ENCODE results near the gene GAS1.

GAS1 gene

DNA sequence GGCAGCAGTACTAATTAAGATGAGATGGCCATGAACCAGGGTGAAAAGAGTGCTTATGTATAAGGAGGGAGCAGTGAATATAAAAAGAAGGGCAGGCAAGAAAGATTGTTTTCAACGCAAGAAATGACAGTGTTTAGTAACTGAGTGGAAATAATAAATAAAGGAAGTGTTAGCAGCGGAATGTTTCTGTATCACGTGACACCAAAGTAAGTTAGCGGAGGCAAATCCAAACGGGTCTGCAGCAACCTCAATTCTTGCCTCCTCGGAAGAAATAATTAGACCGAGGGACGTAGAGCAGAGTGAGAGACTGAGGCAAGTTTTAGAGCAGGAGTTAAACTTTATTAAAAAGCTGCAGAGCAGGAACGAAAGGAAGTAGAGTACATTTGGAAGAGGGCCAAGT, 15.4 kb upstream of the GAS1 start:
- DNase-seq: no peak

DNA sequence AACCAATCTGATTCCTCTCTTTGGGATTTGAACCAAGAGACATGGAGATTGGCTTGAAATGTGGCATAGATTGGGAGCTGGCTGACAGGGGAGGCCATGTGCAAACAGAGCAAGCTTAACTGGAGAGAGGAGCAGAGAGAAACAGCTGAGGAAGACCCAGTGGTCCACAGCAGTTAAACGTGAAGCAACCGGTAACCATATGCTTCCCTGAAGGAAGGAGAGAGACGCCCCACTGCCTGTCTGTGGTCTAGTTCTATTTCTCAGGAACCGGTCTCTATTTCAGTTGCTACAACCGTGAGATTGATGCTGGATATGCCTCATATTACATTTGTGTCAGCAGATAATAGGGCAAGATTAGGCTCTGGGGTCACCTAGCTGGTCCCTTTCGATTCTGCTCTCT, 13.6 kb upstream of the GAS1 start:
- DNase-seq: no peak

DNA sequence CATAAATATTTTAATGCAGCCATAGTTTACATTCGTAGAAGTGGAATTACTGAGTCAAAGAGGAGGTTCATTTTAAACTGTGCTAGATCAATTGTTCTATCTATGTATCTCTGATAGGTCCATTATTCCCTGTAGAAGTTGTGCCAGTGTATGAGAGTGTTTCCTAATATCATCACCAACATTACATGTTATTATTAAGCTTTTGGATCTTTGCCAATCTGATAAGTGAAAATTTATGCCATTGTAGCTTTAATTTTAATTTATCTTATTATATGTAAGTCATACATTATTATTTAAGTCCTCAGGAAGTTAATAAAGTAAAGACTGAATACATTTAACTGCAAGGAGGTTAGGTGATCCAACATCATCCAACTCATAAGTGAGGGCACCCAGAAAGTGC, 10.9 kb upstream of the GAS1 start:
- no peak for DNase-seq

DNA sequence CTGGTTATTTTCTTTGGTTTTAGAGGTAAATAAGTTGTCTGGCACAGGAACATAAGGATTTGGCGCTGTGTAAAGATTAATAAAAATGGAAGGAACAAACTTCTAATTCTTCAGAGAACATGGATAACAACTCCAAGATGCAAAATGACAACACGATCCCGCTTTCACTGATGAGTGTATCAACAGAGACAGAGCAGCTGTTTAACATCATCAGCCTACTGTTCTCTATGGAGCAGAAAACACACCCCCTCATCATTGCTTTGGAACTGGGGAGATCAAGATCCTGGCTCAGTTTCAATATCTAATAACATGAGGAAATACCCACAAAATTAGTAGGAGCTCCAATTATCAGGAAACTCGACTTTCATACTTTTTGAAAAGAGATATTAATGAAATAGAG, 8.3 kb upstream of the GAS1 start:
- DNase-seq: no peak

DNA sequence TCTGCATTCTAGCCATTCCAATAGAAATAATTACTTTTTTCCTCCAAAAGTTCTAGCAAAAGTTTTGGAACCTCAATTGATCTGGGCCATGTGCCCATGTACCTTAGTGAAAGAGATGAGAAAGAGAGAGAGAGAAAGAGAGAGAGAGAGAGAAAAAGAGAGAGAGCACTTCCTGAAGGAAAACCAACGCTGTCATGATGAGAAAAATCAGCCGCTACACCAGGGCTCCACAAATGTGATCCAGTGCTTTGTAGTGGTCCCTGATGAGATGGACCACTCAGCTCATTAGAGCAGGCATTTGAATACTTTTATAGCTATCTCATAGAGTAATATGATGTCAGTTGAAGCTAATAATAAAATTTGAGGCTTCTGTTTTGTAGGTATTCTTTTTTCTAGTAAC, 7.7 kb upstream of the GAS1 start:
- no peak for DNase-seq

DNA sequence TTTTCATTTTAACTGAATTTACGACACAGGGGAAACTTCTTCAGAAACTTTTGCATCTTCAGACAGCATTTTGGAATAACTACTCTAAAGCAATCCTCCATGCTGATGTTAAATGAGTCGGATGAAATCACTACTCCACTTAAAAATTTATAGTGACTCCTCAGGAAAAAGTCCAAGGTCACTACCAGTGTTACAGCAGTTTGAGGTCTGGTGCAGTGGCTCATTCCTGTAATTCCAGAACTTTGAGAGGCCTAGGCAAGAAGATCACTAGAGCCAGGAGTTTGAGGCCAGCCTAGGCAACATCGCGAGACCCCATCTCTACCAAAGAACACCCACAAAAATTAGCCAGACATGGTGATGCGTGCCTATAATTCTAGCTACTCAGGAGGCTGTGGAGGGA, 5.9 kb upstream of the GAS1 start:
- DNase-seq: no peak

DNA sequence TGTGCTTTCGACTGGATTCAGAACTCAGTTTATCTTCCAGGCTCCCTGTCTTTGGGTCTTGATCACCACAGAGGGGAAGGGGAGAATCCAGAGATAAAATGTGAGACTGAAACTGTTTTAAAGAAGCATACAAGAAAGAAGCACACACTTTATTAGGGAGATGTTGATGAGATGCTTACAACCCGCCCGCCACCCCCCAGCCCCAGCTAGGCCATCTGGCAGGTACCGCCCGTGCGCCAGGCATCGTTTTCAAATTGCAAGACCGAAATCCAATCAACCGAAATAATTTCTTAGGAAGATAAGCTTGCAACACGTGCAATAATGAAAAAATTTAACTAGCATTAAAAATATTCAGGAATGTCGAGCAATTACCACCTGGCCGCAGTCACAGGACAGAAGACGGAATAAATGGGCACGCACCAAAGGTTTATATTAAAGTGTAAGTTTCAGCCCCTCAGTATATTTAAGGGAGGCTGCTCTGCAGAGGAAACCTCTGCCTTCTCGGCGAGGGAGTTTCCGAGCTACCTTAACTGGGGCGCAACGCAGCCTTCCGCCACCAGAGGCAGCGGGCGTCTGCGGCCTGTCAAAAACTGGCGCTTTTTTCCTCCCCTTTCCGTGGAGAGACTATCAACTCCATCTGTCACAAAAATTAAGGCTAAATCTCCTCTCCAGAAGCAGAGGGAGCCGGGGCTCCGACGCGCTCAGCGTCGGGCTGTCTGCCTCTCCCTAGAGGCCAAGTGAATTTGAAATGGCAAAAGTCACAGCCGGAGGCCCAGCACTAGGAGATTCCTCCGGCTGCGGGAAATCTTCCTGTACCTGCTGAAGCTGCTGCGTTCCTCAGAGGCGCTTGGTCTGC, 996 bp upstream of the GAS1 start:
- DNase-seq: no peak

DNA sequence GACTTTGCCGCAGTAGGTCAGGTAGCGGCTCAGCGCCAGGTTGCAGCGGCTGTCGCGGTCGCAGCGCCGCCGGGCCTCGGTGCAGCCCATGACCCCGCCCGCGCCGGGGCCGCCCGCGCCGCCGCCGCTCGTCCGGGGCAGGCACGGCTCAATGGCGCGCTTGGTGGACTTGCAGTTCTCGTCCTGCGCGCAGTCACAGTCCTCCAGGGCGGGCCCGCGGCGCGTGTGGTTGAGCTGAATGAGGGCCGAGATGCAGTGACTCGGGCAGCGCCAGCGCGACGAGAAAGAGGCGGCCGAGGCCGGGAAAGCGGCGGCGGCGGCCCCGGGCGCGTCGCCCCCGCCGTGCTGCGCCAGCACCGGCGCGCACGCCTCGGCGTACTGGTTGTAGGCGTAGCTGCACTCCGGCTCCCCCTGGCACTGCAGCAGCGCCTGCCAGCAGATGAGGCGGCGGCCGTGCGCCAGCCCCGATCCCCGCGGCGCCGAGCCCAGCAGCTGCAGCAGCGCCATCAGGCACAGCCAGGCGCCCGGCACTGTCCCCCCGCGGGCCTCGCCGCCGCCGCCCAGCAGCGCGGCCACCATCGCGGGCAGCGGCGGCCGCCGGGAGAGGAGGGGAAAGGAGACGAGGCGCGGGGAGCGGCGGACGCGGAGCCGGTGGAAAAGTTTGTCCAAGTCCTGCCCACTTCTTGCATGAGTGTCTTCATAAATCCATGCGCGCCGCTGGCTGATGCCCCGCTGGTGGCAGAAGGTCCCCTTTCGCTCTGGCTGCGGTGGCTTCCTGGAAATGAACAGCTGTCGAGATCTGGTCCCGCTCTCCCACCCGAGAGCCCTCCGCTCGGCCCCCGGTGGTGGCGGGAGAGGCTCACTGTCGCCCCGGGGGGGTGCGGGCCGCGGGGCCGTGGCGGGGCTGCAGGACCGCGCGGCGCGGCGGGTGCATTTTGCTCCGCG, 833 bp downstream of the GAS1 start:
- DNase-seq: no peak

DNA sequence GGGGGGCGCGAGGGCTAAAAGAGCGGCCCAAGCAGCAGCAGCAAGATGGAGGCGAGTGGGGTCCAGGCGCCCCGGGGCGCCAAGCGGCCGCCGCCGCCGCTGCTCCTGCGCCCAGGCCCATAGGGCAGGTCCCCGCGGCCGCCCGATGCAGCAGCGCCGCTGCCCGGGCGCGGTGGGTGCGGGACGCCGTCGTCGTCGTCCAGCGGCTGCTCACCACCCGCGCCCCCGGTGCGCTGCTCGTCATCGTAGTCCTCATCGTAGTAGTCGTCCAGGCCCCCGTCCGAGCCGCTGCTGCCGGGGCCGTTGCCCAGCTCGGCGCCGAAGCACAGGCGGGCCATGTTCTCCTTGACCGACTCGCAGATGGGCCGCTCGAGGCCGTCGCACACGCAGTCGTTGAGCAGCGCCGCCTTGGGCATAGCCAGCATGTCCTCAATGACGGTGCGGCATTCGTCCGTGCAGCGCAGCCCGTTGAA, 1.5 kb downstream of the GAS1 start:
- DNase-seq: no peak

DNA sequence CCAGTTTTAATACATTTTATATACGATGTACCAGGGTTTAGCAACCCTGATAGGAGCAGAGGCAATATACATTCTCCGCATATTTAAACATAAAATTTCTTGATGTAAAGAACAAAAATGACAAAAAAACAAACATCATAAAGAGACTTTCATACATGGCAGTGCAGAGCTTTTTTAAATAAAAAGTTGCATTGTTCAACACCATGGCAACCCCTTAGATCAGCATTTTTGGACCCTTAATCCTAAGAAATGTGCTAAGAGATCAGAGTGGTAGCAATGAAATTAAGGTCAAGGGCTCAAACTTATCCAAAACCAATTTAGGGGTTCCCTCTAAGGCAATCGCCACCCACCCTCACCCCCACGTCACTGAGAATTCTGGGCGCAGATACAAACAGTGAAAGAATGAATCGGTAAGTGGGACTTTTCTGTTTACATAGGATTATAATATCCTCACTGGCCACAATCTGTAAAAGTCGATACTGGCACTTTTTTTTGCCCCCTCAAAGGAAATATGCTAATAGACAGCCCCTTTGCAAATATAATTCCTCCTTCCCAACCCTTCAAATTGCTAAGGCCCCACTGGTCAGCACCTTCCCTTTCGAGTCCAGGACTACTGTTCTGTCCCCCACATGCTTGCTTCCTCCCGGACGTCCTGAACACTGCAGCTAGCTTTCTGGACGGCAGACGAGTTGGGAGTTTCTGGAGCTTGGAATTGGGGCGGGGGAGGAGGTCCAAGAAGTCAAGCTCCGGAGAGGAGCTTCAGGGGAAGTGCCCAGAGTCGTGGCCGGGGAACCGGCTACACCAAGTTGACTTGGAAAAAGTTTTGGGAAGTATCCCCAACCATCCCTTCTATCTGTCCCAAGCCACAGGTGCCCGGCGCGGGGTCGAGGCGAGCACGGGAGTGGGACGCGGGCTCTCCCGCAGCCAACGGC, 2.2 kb downstream of the GAS1 start:
- DNase-seq: no peak

DNA sequence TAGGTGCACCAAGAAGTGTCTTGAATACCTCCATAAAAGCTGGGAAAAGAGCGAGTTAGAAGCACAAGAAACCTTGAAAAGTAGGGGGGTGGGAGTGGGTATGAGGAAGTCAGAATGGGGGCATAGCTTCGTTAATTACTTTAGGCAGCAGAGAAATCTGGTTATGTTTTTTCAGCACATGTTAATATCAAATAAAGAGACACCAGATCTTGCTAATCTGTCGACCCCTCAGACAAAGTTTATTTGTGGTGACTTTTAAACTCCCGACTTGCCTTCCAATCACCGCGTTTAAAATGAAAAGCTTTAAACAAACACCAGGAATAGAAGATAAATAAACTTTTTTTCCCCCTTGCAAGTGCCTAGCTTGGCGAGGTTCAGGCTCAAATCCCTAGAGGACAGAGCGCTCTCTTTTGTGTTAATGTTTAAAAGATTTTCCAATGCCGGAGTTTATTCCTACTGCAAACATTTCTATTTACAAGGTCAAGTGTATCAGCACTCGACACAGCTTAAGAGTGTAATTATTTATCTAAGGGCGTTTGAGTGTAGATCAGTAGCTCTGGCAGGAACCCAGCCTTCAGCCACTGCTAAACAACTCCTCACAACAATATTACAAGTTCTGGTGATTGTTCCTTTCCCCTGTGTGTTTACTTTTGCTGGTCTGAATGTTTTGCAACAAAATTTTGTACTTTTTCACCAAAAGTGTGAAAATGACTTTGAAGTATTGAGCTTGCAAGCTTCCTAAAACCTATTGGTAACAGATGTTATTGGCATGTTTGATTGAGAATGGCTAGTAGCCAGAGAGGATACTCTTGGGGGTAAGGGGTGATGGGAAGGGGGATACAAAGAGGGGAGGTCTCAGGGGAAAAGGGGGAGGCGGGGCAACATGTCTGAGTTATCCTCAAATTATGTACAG, 3.8 kb downstream of the GAS1 start:
- no peak for DNase-seq

DNA sequence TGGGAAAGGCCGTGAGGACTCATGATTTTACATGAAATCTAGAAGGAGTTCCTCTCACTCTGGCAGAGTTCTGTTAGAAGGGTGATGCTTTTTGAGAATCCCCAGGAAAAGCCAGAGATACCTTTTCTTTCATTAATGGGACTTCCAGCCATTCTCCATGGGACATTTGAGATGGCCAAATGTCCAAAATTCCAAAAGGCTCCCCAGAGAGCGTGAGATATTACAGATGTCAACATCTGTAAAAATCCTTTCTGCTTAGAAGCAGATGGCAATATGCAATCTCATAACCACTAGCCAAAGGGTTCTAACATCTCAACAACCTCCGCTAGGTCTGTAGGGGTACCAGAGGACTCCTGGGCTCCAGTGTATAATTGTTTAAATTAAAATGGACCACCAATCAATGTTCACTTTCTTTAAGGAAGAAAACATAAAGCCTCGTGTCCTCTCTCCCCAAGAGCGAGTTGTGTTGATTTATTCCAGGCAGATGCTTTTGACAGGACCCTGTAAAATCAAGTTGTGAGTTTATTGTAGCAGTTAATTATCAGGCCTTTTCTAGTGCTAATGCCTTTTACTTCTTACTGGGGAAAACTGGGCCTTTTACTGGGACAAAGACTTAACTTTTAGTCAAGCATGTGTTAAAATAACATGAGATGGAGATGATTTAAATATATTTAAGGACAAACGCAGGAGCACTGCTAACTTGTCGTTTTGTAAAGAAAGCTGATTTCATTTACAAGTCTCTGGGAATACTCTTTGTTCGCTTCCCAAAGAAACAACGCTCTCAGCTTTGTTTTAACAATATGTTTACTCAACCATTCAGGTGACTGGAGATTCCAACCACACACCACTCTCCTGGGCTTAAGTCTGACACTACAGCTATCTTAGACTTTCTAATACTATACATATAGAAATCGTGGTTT, 4.8 kb downstream of the GAS1 start:
- DNase-seq: no peak

DNA sequence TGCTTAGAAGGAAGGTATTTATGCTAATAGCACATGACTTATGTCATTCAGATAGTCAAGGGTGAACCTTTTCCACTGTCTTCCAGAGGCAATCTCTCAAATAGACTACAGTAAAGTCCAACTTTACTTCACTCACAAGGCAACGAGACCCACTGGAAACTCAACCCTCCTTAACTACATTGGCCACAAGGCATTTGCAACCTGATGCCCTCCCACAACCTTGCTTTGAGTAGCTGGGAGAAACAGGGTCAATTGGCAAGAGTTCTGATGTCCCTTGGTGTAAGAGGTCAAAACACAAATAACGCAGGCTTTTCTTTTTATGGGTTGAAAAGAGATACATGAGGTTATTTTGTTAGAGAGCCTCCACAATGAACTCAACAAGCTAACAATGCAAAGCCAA, 6.1 kb downstream of the GAS1 start:
- DNase-seq: no peak

DNA sequence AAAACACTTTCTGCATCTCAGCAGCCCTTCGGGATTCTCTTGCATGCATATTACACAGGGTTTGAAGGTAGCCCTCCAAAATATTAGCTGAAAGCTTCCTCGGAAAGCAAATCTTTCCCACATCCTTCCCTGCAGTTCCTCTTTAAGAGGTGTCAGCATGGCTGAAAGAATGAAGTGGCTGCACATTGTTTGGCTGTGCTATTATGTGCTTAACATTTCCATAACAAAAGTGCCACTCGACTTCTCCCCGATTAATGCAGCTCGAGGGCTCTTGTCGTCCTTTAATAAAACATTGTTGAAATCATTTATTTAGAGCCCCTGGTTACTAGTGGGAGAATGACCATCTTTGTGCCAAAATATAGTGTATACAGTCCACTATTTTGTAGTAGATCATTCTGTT, 6.5 kb downstream of the GAS1 start:
- no peak for DNase-seq

DNA sequence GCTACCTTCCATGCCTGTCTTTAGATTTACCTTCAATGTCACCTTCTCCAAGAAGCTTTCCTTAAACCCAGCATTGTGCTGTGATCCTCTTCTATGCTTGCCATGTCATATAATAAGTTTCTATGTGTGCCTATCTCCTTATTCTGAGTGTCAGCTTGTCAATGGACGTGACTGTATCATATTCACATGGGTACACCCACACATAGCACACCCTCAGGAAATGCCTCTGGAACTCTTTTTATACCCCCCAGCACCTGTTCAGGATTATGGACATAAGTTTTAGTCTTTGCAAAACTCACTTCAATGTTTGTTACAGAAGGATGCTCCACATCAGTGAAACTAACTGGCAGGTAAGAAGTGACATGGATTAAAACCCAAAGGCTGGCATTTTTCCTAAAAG, 7.4 kb downstream of the GAS1 start:
- DNase-seq: no peak

DNA sequence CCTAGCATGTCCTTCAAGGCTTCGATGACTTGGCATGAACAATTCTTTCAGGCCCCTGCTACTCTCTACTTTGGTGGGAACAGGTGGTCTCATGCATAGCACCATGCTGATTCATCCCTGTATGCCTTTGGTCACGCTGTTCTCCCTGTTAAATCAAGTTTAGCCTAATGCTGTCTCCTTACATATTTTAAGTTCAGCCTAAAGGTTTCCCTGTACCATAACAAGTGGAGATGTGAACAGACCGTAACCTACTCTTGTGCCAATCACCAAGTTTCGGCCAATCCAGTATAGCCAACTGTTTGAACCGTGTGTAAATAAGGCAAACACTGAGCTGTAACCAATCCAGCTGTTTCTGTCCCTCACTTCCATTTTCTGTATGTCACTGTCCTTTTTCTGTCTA, 8.0 kb downstream of the GAS1 start:
- DNase-seq: no peak

DNA sequence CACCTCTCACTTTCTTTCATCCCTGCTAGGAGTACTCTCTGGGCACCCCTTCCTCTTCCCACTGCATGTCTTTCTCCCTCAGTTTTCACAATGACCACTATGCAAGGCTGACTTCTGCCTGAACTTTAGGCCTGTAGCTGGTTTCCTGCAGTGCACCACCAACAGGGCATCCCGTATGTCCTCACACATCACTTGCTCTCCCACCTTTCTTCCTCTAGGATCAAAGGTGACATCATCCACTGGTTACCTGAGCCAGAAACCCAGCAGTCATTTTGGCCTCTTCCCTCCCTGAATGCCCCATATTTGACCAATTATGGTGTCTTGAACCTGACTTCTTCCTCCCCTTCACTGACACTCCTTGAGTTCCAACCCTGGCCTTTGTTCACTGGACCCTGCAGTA, 8.5 kb downstream of the GAS1 start:
- no peak for DNase-seq

DNA sequence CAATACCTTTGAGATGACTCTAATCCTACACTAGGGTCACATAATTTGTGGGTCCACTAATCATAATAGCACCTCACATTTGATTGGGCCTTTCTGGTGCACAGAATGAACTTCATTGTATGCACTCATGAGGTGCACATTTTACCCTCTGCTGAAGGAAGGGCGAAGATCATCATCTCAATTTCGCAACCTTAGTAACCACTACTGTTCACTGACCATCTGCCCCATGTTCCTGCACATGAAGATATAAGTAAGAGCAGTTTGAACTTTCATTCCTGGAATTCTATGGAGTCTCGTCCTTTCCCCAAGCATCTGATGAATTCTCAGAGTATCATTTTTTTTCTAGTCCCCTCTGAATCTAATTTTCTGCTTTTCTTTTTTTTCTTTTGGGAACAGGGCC, 21.2 kb downstream of the GAS1 start:
- DNase-seq: no peak

DNA sequence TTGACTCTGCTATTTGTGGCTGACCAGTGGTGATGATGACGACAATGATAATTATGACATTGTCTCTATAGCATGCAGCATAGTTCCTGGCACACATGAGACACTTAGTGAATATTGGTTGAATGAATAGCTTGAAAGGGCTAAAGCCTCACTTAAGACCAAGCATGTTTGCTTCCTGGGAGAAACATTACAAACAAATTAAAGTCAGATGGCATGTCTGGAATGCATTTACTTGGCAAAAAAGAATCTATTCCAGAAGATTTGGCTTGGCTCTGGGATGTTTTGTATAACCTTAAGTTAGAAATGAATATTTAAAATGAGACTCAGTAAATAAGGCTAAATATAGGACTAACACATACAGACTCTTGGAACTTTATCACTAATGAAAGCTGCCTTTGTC, 21.6 kb downstream of the GAS1 start:
- no peak for DNase-seq

DNA sequence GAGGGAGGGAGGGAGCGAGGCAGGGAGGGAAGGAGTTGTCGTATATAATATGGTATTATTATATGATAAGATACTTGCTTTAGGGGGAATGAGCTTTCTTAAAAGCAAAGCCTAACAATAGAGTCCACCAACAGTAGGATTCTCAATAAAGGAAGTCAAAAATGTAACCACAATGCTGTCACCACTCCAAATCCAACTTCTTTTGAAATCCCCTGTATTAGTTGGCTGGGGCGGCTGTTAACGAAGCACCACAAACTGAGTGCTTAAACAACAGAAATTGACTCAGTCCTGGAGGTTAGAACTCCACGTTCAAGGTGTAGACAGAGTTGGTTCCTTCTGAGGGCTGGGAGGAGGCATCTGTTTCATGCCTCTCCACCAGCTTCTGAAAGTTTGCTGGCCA, 23.1 kb downstream of the GAS1 start:
- DNase-seq: no peak

All from SIG-M5 (cell line).